Measurements from ENCODE around the gene CPPED1.
A peak's percentile ranks its signal among the peaks of the same experiment; 100 is the strongest.

Gene CPPED1

DNA sequence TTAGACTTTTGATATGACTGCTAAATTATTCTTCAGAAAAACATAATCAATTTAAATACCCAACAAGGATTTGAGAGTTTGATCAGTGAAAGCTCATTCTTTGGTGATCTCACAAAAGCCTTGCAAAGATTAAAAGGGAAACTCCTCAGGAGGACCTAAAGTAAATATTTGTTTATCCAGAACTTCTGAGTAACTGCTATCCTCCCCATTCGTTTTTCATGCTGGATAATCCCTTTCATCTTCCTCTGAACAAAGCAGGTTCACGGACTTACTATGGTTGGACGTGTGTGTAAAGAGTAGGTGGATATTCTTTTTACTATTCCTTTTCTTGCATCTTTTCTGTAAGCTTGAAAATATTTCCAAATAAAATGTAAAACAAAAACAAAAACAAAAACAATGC is 124.7 kb downstream of the CPPED1 start:
- no peak for DNase-seq

DNA sequence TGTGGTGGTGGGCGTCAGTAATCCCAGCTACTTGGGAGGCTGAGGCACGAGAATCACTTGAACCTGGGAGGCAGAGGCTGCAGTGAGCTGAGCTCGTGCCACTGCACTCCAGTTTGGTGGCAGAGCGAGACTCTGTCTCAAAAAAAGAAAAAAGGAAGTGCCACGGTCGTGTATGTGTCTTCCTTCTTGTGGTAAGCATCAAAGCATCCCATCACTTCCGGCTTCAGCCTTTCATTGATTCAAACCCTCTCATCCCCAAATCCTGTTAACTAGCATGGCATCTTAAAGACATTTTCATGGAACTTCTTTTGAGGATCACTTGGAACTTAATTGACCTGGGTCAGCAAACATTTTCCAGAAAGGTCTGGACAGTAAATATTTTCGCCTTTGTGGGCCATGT is 126.2 kb downstream of the CPPED1 start:
- no peak for DNase-seq

GRCh38 chr16:12675852-12676251 is 127.8 kb downstream of the CPPED1 start:
- no peak for DNase-seq

- DNase-seq = no peak
Measured at GRCh38 chr16:12675046-12675445, 128.6 kb downstream of the CPPED1 start.

DNA sequence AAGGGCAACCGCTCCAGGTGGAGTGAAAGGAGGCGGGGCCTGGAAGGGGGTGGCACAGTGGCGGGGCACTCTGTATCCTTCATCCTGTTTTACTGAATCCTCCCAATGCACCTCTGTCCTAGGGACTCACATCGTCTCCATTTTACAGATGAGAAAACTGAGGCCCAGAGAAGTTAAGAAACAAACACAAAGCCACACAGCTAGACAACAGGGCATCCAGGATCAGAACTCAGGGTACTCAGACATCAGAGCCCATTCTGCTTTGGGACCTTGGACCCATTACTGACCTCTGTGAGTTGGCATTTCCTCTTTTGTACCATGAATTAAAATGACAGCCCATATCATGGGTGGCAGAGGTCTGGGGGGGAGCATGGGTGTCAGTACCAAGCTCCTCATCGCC is 129.2 kb downstream of the CPPED1 start:
- no peak for DNase-seq

GRCh38 chr16:12674071-12674470 is 129.6 kb downstream of the CPPED1 start:
- DNase-seq = no peak

DNA sequence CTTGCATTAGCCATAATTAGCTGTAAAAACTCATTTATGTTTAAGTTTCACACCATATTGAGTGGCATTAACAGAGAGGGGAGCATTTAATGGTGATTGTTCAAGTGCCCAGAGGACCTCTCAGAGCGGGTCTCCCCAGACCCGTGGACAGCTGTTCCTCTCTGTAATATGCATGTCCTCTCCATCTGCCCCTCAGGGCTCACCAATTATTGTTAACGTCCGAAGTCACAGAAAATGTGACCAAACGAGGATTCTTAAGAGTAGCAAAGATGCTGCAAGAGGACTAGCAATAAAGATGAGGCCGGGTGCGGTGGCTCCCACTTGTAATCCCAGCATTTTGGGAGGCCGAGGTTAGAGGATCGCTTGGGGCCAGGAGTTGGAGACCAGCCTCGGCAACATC is 130.2 kb downstream of the CPPED1 start:
- no peak for DNase-seq

- DNase-seq = no peak
Measured at GRCh38 chr16:12672986-12673385, 130.7 kb downstream of the CPPED1 start.

GRCh38 chr16:12669908-12670307 is 133.8 kb downstream of the CPPED1 start:
- no peak for DNase-seq

DNA sequence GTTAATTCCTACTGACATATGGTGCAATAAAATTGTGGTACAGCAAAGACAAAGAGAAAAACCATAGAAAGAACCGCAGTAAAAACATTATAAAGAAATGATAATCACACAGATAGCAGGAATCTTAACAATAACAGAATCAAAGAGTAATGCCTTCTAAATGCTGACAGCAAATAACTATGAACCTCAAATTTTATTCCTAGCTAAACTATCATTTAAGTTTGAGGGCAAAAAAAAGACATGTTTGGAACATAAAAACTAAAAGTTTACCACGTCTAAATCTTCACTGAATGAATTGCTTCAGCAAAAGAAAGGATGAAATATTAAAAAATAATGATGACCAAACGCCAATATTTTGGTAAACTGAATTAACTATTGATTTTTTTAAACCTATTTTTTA is 135.8 kb downstream of the CPPED1 start:
- DNase-seq = no peak

DNA sequence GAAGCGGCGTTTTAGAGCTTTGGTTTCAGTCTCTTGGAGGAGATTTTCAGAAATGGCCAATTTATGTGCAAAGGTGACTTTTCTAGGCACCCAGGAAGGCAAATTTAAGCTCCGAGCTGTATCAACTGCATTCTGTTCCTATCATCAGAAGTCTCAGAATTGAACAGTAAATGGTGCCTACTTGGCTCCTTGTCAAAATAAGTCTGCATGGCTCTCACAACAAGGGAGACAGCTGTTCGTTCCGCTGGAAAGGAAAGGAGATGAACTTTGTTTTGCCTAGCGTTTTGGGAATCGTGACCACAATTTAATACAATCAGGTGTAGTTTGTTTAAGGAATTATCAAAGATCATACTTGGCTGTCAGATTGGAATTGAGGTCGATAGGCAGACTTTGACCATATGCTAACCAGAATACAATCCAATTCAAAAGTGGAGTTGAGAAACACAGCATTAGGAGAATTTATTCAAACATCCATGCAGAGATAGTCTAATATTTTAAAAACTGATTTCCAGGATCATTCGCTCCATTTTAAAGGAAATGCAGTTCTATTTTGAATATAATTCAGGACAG is 139.4 kb downstream of the CPPED1 start:
- DNase-seq = no peak

GRCh38 chr16:12661656-12662172 is 142.0 kb downstream of the CPPED1 start:
- DNase-seq = no peak

DNA sequence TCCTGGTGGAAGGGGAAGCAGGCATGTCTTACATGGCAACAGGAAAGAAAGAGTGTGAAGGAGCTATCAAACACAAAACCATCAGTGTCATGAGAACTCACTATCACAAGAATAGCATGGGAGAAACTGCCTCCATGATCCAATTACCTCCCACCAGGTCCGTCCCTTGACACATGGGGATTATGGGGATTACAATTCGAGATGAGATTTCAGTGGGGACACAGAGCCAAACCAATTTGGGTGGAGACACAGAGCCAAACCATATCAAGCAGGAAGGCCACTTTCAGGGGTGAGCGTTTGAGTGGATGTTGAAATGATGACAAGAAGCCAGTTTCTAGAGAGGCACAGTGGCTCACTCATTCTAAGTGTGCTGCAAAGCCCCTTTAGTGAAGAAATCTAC is 143.8 kb downstream of the CPPED1 start:
- DNase-seq = no peak

DNA sequence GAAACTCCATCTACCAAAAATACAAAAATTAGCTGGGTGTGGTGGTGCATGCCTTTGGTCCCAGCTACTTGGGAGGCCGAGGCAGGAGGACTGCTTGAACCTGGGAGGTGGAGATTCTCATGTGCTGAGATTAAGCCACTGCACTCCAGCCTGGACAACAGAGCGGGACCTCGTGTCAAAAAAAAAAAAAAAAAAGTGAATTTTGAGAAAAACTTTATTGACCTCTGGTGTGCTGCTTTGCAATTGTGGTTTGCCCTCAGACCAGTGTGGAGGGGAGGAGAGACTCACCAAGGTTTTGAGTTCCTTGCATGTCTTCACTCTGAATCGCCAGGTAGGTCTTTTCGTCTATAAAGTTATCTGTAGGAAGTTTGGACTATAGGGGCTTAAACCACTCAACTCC is 145.2 kb downstream of the CPPED1 start:
- no peak for DNase-seq

GRCh38 chr16:12655537-12655936 is 148.2 kb downstream of the CPPED1 start:
- DNase-seq = no peak

GRCh38 chr16:12653820-12654392 is 149.8 kb downstream of the CPPED1 start:
- no peak for DNase-seq

DNA sequence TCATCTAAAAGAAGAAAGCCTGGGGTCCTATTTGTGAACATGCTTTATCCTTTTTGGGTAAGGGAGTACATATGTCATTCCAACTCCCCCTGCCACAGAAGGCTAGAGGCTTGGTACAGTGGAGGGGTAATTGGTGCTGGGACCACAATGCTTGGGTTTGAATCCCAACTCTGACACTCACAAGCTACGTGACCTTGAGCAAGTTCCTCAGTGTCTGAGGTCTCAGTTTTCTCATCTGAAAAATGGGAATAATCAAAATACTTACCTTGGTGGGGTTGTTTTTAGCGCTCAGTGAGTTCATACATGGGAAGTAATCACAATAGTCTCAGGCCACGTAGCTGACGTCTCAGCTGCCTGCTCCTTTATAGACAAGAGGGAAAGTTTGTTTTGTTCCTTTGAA is 150.8 kb downstream of the CPPED1 start:
- no peak for DNase-seq

DNA sequence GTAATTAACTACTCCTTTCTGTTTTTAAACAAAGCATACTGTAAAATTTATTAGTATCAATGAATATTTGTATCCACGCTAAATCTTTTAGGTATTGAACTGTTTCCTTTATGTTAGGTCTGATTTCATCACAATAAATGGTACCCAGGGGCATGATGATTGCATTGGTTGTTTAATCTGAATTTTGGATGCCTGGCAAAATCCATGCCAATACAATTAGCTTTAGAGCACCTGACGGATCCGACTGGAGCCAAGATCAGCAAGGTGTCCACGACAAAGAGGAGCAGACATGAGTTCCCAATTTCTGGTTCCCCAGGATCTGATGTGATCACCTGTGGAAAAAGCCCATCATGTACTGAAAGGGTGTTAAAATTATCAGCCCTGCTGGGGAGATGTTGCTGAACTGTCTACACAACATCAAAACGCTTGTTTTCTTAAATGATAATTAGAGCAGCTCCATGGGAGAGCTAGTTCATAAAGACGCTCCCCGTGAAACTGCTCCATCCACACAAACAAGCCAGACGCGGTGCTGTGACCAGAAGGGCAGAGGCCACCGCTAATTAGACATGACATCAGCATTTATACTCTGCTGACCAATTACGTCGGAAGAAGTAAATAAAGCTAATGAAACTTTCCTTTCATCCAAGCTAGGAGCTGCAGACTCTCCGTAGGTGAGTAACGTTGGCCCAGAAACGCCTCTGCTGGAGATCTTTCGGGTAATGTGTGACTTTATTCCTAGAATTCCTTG is 151.7 kb downstream of the CPPED1 start:
- peak; percentile 98 for DNase-seq

- DNase-seq = no peak
Measured at GRCh38 chr16:12649356-12649755, 154.3 kb downstream of the CPPED1 start.

DNA sequence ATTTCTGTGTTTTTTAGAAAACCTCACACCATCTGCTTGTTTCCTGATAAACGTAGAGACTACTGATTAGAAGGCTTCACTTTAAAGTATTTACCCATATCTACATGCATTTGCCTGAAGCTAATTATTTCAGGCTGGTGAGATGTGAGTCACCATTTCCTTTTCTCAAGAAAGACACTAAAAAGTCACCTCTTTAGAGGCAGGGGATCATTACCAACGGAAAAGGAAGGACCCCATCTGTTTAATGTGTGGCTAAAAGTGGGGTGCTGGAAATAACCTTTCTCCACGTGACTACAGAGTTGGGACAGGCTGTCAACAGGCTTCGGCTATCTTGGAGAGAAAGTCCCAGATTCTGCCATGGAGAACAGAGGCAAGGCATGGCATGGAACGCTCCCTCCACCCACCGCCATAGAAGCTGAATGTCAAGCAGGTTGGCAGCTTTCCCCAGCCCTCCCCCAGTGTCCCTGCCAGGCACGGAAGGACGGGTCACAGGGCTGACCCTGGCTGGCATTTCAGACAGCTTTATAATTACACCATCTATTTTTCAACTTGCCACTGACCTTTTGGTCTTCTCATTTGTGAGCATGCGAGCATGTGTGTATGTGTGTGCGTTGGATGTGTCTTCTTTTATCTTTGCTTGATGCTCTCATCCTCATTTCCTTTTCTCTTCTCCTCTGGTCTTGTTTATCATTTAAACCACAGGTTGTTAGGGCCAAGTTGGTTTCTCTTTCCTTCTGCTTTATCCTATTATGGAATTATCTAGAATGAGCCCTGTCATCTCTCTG is 157.0 kb downstream of the CPPED1 start:
- peak; percentile 27 for DNase-seq

DNA sequence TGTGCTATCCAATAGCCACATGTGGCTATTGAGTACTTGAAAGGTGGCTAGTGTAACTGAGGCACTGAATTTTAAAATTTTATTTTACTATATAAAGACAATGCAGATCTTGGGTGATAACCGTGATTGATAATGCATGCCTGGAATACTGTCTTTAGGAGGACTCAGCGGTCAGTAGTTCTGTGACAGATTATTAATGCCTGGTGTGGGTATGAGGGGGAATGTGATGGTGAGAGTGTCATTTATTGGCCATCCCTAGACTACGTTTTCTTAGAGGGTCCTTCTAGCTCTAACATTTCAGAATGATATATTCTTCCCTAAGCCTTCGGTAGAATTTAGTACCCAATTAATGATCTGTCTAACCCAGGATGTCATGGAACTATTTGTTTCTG is 157.6 kb downstream of the CPPED1 start:
- DNase-seq = no peak

- no peak for DNase-seq
Measured at GRCh38 chr16:12643034-12643455, 160.6 kb downstream of the CPPED1 start.

- no peak for DNase-seq
Measured at GRCh38 chr16:12639044-12639443, 164.6 kb downstream of the CPPED1 start.

GRCh38 chr16:12637002-12637401 is 166.7 kb downstream of the CPPED1 start:
- peak; percentile 47 for DNase-seq
